Measurements from ENCODE around the gene ME3.

ME3 gene

DNA sequence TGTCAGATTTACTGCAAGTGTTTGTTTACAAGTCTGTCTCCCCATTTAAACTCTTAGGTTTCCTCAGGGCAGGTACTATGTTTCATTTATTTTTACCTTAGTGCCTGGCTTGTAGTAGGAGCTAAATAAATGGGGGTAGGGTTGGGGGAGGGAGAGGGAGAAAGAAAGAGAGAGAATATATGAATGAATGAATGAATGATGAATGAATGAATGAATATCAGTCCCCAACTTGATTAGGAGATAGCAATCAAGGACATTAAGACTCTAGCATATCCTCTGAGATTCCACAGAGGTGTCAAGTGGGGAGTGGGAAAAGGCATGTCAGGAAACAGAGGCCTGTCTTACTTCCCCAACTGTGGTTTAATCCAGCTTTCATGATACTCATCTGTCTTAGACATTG lies 83.2 kb downstream of the ME3 start:
- no peak for DNase-seq (ENCODE audit: low read depth)
- TF ChIP-seq, protein P1, sequence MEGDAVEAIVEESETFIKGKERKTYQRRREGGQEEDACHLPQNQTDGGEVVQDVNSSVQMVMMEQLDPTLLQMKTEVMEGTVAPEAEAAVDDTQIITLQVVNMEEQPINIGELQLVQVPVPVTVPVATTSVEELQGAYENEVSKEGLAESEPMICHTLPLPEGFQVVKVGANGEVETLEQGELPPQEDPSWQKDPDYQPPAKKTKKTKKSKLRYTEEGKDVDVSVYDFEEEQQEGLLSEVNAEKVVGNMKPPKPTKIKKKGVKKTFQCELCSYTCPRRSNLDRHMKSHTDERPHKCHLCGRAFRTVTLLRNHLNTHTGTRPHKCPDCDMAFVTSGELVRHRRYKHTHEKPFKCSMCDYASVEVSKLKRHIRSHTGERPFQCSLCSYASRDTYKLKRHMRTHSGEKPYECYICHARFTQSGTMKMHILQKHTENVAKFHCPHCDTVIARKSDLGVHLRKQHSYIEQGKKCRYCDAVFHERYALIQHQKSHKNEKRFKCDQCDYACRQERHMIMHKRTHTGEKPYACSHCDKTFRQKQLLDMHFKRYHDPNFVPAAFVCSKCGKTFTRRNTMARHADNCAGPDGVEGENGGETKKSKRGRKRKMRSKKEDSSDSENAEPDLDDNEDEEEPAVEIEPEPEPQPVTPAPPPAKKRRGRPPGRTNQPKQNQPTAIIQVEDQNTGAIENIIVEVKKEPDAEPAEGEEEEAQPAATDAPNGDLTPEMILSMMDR (IDR thresholded peaks at IDR 0.05; ENCODE audit: control insufficient read depth, insufficient read depth, low read depth, low read length, missing control alignments): no peak
- no peak overlapping the region for H3K4me3 ChIP-seq (ENCODE audit: control insufficient read depth, low read depth, low read length)

DNA sequence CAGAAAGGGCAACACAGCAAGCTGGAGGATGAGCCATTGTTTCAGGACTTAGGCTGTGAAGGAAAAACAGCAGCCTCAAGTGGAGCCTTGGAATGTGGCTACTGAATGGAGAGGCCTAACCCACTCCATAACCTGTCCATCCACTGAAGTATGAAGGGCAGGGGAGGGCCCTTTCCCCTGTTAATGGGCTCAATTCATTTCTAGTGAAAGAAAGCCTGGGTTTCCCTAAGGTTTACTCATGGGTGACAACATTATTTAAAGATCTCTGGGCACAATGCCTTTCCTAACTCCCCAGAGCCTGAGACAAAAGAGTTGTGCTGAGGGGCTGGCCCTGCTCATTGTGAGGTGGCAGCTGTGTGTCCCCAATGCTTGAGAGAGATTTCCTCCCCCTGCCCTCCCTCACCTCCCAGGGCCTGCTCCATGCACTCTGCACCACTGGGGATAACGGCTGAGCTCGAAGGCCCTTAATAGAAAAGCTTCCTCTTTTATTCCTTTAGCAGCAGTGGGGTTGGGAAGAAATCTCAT lies 83.8 kb downstream of the ME3 start:
- TF ChIP-seq, protein P1 (IDR thresholded peaks at IDR 0.05; ENCODE audit: control insufficient read depth, insufficient read depth, low read depth, low read length, missing control alignments): no peak
- no peak for DNase-seq (ENCODE audit: low read depth)
- no peak overlapping the region for H3K4me3 ChIP-seq (ENCODE audit: control insufficient read depth, low read depth, low read length)

DNA sequence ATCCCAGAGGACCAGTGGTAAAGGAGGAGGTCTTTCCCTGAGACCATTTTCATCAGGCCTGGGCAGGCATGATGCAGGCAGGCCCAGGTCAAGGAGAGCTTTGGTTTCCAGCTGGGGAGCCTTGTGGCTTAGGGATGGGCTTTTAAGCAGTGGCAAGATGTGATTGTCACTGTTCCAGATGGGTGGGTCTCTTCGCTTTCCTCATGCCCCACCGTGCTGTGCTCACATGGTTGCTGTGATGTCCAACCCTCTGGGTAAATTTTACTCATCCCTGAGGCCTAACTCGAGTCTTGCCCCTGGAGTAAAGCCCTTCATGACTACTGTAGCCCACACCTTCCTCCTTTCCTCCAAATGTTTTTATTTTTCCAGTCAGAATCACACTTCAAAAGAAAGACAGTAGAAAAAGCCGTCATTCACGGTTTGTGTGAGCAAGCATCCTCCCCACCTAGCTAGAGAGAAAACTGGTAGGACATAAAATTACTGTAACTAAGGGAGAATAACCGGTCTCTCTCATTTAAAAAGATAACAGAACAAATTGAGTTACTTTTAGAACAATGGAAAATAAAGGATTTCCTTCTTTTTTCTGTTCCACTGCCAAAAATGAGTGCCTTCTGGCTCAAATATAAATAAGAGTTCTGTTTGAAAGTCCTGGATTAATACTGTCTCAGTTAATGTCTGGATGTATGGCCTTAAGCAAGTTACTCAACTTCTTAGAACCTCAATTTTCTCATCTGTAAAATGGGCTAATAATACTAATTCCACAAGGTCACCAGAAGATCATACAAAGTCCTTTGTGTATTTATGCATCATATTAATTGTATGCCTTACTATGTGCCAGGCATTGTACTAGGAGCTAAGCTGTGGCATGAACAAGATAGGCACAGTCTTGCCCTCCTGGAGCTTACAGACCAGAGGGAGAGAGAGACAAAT lies 84.9 kb downstream of the ME3 start:
- H3K4me3 ChIP-seq (ENCODE audit: control insufficient read depth, low read depth, low read length): no peak overlapping the region

DNA sequence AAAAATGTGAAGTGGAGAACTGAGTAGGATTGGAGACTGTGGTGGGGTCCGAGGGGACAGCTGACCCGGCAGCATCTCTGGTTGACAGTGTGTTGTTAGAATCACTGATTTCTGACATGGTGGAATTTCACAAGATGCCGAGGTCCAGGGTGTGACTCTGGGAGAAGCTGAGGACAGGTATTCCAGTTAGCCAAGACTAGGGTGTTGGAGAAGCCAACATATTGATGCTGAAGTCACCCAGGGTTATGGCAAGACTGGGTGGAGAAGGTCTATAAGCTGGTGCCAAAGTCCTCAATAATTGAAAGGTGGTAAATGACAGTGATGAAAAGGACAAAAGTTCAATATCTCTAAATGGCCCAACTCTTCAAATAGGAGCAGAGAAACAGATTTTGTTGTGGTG lies 86.1 kb downstream of the ME3 start:
- TF ChIP-seq, protein P1 (IDR thresholded peaks at IDR 0.05; ENCODE audit: control insufficient read depth, insufficient read depth, low read depth, low read length, missing control alignments): no peak
- DNase-seq (ENCODE audit: low read depth): no peak
- no peak overlapping the region for H3K4me3 ChIP-seq (ENCODE audit: control insufficient read depth, low read depth, low read length)

More for the DNA sequence above, 84.9 kb downstream of the ME3 start:
- no peak for DNase-seq (ENCODE audit: low read depth)
- TF ChIP-seq, protein P1 (IDR thresholded peaks at IDR 0.05; ENCODE audit: control insufficient read depth, insufficient read depth, low read depth, low read length, missing control alignments): no peak

DNA sequence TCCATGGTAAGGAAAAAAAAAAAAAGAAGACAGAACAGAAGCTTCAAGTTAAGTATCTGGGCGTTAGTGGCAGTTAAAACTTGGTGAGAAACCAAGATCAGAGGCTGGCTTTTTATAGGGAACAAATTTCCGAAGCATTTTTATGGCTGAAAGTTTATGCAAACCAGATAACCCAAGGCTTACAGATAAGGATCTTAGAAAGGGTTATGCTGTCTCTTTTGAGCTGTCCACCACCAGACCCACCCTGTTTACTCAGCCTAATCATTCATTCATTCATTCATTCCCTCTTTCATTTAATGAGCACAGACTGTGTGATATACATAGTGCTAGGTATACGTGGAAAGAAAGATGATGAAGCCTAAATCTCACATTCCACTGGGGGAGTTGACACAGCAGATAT lies 89.5 kb downstream of the ME3 start:
- H3K4me3 ChIP-seq (ENCODE audit: control insufficient read depth, low read depth, low read length): no peak overlapping the region
- no peak for DNase-seq (ENCODE audit: low read depth)
- TF ChIP-seq, protein P1 (IDR thresholded peaks at IDR 0.05; ENCODE audit: control insufficient read depth, insufficient read depth, low read depth, low read length, missing control alignments): no peak

DNA sequence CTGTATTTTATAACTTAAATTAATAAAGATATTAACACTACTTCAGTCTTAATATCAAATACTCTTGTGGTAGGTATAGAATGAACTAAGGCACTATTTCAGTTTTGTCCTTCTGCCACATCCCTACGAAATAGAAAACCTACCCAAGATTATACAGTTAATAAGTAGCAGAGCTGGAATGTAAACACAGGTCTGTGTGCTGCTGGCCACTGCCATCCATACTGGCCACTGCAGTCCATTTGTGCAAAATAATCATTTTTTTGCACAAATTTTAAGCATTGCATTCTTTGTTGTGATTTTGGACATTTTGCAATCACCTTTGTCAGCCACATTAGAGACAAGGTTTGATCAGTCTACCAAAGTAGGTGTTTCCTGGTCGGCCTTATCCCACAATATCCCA lies 91.9 kb downstream of the ME3 start:
- TF ChIP-seq, protein P1 (IDR thresholded peaks at IDR 0.05; ENCODE audit: control insufficient read depth, insufficient read depth, low read depth, low read length, missing control alignments): no peak
- no peak for DNase-seq (ENCODE audit: low read depth)
- no peak overlapping the region for H3K4me3 ChIP-seq (ENCODE audit: control insufficient read depth, low read depth, low read length)

All from AG09309 (cell line).